Measurements from ENCODE around the gene SLC24A4.

- TF ChIP-seq CTCF (conservative IDR thresholded peaks at IDR 0.05; ENCODE audit: low read depth, low read length) (no peak), EZH2 (IDR thresholded peaks at IDR 0.05; ENCODE audit: low read length, unreplicated experiment) (no peak)
Observed at GRCh38 chr14:92528486-92529100, 205.6 kb downstream of the SLC24A4 start.
